22Rv1 (cell line): ENCODE measurements around the gene OLFM4.

ENCODE experiments used
- ZFX ChIP-seq: fragments of 450-650 bp; IDR thresholded peaks from 2 replicates; pipeline ENCODE4 v1.6.1; 2017; ENCODE audit warnings: antibody characterized with exemption, borderline replicate concordance
- TF ChIP-seq, protein P1 (sequence below): fragments of 450-650 bp; IDR thresholded peaks from 2 replicates; pipeline ENCODE4 v1.5.1; 2017; ENCODE audit warnings: mild to moderate bottlenecking

DNA sequence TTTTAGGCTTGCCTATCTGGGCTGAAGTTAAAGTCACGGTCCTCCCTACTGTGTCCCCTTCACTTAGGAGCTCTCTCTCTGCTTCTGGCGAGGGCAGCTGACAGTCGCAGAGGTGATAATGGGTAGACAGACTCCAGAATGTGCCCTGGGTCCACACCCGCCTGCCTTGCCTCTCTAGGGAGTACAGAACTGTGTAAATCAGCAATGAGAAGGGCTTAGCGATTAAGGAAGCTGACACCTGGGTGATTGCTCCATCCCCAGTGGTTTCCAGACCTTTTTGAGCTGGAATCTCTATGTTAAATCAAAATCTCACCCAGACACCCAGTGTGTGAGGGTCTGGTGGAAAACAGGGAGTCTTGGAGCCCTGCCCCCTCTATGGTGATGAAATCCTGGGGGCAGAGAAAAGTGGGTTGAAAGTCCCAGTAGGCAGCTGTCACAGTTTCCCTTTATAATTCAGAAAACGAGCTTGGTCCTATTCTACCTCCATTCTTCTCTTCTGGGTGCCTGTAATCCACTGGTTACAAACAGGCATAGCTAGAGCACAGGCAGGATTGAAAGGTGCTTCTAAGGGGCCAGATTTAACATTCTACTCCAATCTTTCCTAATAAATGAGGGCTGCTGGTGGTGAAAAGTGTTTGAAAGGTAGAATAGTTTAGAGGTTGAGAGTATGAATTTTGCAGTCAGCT is 46.9 kb downstream of the OLFM4 start:
- TF ChIP-seq, protein P1, sequence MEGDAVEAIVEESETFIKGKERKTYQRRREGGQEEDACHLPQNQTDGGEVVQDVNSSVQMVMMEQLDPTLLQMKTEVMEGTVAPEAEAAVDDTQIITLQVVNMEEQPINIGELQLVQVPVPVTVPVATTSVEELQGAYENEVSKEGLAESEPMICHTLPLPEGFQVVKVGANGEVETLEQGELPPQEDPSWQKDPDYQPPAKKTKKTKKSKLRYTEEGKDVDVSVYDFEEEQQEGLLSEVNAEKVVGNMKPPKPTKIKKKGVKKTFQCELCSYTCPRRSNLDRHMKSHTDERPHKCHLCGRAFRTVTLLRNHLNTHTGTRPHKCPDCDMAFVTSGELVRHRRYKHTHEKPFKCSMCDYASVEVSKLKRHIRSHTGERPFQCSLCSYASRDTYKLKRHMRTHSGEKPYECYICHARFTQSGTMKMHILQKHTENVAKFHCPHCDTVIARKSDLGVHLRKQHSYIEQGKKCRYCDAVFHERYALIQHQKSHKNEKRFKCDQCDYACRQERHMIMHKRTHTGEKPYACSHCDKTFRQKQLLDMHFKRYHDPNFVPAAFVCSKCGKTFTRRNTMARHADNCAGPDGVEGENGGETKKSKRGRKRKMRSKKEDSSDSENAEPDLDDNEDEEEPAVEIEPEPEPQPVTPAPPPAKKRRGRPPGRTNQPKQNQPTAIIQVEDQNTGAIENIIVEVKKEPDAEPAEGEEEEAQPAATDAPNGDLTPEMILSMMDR = no peak
- no peak for TF ChIP-seq ZFX
